ENCODE results near the gene IMPACT. TPM values are rescaled to one million over a fixed set of nuclear protein-coding genes. Genes with fewer than 3 reads are reported as not detected.
A peak's percentile ranks its signal among the peaks of the same experiment; 100 is the strongest.

Gene IMPACT
- total RNA-seq, 2 experiments from 2014 or later: 8.4 to 10.6 TPM

DNA sequence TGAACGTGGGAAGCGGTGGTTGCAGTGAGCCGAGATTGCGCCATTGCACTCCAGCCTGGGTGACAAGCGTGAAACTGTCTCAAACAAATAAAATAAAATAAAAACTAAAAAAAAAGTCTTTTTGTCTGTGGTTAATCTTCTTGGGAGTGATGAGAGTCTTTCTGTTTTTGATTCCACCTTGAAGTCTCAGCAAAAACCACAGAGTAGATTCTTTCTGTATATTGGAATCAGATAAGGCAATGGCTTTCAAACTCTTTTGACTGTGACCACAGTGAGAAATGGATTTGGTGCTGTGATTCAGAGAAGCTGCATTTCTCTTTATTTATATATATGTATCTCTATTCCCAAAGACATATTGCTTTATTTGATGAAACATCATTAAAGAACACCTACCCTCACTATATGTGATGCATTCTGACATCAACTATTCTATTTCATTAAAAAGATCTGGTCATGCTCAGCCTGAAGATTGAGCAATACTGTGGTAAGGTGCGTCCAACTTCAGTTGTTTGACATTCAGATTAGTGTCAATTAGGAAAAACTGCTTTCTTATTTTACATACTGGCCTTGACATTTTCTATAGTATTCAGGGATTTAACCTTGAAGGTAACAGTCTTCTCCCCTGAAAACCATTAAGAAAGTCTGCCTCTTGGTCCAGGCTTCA lies 49.6 kb downstream of the IMPACT start:
- Mint-ChIP-seq H3K27ac (no peak overlapping the region), H3K27me3 (no peaks in the 10 kb centered on the region), H3K36me3 (ENCODE audit: low read depth) (no peaks in the 10 kb centered on the region), H3K9me3 (no peaks in the 10 kb centered on the region), H3K4me1 (ENCODE audit: low read depth) (peaks cover 17% of the 10 kb centered on the region), H3K4me3 (no peak overlapping the region)
- Histone ChIP-seq H3K9me3 (ENCODE audit: control insufficient read depth in 1 of 2, insufficient read depth in 1 of 2, low read length in 2 of 2) (no peaks in the 10 kb centered on the region), H3K36me3 (ENCODE audit: insufficient read depth, low read length) (no peaks in the 10 kb centered on the region), H3K4me3 (ENCODE audit: low read length) (no peak overlapping the region), H3K27ac (ENCODE audit: low read depth in 1 of 2, low read length in 2 of 2) (no peak overlapping the region), H3K27me3 (ENCODE audit: control insufficient read depth in 1 of 2, insufficient read depth in 2 of 2, low read length in 2 of 2) (no peaks in the 10 kb centered on the region), H3K4me1 (ENCODE audit: insufficient read depth, low read length) (no peaks in the 10 kb centered on the region)
- ChIA-PET POLR2A (no interaction called here), CTCF (no interaction called here)
- TF ChIP-seq, protein P1, sequence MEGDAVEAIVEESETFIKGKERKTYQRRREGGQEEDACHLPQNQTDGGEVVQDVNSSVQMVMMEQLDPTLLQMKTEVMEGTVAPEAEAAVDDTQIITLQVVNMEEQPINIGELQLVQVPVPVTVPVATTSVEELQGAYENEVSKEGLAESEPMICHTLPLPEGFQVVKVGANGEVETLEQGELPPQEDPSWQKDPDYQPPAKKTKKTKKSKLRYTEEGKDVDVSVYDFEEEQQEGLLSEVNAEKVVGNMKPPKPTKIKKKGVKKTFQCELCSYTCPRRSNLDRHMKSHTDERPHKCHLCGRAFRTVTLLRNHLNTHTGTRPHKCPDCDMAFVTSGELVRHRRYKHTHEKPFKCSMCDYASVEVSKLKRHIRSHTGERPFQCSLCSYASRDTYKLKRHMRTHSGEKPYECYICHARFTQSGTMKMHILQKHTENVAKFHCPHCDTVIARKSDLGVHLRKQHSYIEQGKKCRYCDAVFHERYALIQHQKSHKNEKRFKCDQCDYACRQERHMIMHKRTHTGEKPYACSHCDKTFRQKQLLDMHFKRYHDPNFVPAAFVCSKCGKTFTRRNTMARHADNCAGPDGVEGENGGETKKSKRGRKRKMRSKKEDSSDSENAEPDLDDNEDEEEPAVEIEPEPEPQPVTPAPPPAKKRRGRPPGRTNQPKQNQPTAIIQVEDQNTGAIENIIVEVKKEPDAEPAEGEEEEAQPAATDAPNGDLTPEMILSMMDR (IDR thresholded peaks at IDR 0.05): no peak
- ATAC-seq (ENCODE audit: poor library complexity) (peak; percentile 44), DNase-seq (peak in 1 of 14 experiments; percentile 13)
- intact Hi-C loops (cut with DNase I, micrococcal nuclease): no loop called here

DNA sequence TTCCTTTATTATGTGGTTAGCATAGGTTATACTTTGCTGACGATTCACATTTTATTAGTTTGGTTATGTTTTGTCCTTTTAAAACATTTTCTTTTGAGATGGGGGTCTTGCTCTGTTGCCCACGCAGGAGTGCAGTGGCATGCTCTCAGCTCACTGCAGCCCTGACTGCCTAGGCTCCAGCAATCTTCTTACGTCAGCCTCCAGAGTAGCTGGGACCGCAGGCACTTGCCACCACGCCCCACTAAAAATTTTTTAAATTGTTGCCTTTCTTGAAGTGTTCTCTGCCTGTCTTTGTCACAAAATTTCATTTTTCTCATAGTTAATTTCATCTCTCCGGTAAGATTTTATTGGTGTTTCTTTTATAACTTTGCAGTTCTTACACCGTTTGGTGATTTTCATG lies 52.9 kb downstream of the IMPACT start:
- no peak for ATAC-seq (ENCODE audit: poor library complexity)
- H3K4me1 ChIP-seq (ENCODE audit: insufficient read depth, low read length): no peaks in the 10 kb centered on the region
- Mint-ChIP-seq H3K27me3 (no peaks in the 10 kb centered on the region), H3K9me3 (no peaks in the 10 kb centered on the region), H3K4me3 (no peak overlapping the region), H3K27ac (no peak overlapping the region), H3K36me3 (ENCODE audit: low read depth) (no peaks in the 10 kb centered on the region), H3K4me1 (ENCODE audit: low read depth) (peaks cover 17% of the 10 kb centered on the region)
- H3K27me3 ChIP-seq (ENCODE audit: control insufficient read depth in 1 of 2, insufficient read depth in 2 of 2, low read length in 2 of 2): peaks cover 0 to 1% of the 10 kb centered on the region in 2 experiments
- TF ChIP-seq, protein P1 (IDR thresholded peaks at IDR 0.05): no peak
- intact Hi-C loops (cut with DNase I, micrococcal nuclease): no loop called here
- DNase-seq: no peak
- ChIA-PET POLR2A (no interaction called here), CTCF (no interaction called here)
- no peaks in the 10 kb centered on the region for H3K36me3 ChIP-seq (ENCODE audit: insufficient read depth, low read length)
- H3K9me3 ChIP-seq (ENCODE audit: control insufficient read depth in 1 of 2, insufficient read depth in 1 of 2, low read length in 2 of 2): no peaks in the 10 kb centered on the region
- no peak overlapping the region for H3K4me3 ChIP-seq (ENCODE audit: low read length)
- no peak overlapping the region for H3K27ac ChIP-seq (ENCODE audit: low read depth in 1 of 2, low read length in 2 of 2)

DNA sequence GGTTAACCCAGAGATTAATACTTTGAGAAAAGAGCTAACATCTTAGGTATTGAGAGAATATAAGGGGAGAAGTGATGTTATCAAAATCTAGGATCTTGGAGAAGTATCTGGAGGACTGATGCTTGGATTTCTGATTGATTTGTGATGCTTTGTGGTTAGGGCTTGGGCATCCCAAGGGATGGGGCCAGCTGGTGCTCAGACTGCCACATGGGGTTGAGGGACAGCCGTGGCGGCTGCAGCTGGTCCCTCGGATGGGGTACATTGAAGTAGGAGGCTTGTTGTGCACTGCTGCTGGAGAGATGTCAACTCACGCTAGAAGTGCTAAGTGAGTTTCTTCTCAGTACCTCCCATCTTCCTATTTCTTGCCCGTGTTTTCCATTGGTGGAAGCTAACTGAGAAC lies 56.4 kb downstream of the IMPACT start:
- Histone ChIP-seq H3K4me1 (ENCODE audit: insufficient read depth, low read length) (peaks cover 2% of the 10 kb centered on the region), H3K27ac (ENCODE audit: low read depth in 1 of 2, low read length in 2 of 2) (no peak overlapping the region), H3K36me3 (ENCODE audit: insufficient read depth, low read length) (no peaks in the 10 kb centered on the region), H3K4me3 (ENCODE audit: low read length) (no peak overlapping the region), H3K27me3 (ENCODE audit: control insufficient read depth in 1 of 2, insufficient read depth in 2 of 2, low read length in 2 of 2) (peaks cover 0 to 2% of the 10 kb centered on the region in 2 experiments), H3K9me3 (ENCODE audit: control insufficient read depth in 1 of 2, insufficient read depth in 1 of 2, low read length in 2 of 2) (no peaks in the 10 kb centered on the region)
- H3K27ac Mint-ChIP-seq: no peak overlapping the region
- no peaks in the 10 kb centered on the region for H3K9me3 Mint-ChIP-seq
- H3K27me3 Mint-ChIP-seq: no peaks in the 10 kb centered on the region
- H3K4me1 Mint-ChIP-seq (ENCODE audit: low read depth): no peaks in the 10 kb centered on the region
- ATAC-seq (ENCODE audit: poor library complexity): no peak
- intact Hi-C loops (cut with DNase I, micrococcal nuclease): no loop called here
- POLR2A ChIA-PET: no interaction called here
- TF ChIP-seq, protein P1 (IDR thresholded peaks at IDR 0.05): no peak
- H3K36me3 Mint-ChIP-seq (ENCODE audit: low read depth): no peaks in the 10 kb centered on the region
- H3K4me3 Mint-ChIP-seq: no peak overlapping the region
- DNase-seq: no peak
- CTCF ChIA-PET: no interaction called here
